Astrocyte of the hippocampus (primary cell): ENCODE data around the gene KCNH2.

ENCODE experiments used
- DNase-seq: peaks from one replicate; pipeline ENCODE4 v3.0.0; 2011; ENCODE audit warnings: low read depth, low spot score

Gene KCNH2

DNA sequence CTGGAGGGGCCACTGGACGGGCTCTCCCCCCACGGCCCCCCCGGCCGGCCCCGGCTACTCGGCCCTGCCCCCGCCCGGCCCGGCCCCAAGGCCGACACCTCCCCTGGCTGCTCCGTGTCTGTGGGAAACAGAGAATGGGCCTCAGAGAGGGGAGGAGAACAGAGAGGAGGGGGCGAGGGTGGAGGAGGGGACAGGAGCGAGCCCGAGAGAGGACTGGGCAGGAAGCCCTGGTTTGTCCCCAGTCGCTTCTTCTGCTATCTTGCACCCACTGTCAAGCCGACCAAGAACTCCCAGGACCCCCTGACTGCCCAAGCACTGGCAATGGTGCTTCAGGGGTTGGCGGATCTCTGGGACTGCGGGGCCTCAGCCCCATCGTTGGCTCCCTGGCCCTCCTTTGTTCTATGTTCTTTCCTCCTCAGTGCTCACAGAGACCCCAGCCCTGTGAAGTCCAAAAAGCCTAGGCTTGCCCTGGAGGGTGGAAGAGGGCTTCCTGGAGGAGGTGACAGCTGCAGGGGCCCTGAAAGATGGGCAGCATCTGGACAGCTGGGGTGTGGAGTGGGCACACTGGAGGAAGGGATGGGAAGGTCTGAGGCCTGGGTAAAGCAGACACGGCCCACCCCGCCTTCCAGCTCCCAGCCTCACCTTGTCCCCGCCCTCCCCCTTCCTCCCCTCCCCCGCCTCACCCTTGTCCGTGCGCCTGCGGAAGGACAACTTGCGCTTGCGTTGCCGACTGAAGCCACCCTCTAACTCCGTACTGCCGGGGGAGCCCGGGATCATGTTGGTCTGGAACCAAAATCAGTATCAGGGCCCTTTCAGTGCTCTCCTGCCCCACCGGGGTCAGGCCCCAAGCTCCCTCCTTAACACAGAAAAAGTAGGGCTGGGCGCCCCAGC lies 30.1 kb downstream of the KCNH2 start:
- DNase-seq: no peak

DNA sequence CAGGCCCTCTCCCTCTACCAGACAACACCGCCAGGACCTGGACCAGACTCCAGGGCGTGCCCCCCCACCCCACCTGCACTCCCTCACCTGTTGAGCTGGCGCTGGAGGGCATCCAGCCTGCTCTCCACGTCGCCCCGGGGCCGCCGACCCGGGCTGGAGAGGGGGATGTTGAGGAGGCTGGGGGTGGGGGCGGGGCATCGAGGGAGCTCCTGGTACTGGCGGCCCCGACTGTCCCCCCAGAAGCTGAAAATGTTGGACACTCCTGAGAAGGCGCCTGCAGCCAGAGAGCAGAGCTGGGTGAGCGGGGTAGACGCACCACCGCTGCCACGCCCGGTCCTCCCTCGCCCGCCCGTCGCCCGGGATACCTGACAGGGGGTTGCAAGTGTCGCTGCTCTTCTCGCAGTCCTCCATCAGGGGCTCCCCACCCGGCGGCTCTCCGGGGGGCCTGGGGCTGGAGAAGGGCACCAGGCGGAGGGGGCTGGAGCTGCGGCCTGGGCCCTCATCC lies 30.8 kb downstream of the KCNH2 start:
- DNase-seq: no peak

DNA sequence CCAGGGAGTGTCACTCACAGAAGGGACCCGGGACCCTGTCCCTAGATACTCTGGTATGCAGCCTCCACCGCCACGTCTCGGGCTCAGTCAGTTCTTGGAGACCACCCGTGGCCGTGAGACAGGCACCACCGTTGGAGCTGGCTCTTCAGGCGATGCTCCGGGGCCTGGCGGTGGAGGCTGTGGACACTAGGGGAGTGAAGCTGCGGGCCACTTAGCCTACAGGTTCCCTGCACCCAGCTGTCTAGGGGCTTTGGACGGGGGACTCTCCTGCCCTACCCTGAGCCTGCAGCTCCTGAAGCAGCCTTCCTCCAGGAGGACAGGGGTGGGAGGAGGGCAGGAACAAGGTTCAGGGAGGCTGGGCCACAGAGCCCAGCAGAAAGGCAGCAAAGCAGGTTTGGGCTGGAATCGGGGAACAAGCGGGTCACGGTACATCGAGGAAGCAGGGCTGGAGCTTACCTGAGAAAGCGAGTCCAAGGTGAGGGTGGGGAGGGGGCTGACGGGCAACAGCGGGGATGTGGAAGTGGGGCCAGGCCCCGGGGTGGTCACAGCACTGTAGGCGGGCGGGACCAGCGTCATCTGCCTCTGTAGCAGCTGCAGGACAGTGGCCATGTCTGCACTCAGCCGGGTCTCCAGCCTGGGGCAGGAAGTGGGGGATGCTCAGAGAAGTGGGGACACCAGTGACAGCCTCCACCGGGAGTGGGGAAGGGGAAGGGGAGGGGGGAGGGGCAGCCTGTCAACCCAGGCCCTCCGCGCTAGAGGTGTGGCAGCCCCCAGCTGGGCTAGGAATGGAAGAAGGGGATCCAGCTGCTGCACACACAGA lies 31.5 kb downstream of the KCNH2 start:
- no peak for DNase-seq

DNA sequence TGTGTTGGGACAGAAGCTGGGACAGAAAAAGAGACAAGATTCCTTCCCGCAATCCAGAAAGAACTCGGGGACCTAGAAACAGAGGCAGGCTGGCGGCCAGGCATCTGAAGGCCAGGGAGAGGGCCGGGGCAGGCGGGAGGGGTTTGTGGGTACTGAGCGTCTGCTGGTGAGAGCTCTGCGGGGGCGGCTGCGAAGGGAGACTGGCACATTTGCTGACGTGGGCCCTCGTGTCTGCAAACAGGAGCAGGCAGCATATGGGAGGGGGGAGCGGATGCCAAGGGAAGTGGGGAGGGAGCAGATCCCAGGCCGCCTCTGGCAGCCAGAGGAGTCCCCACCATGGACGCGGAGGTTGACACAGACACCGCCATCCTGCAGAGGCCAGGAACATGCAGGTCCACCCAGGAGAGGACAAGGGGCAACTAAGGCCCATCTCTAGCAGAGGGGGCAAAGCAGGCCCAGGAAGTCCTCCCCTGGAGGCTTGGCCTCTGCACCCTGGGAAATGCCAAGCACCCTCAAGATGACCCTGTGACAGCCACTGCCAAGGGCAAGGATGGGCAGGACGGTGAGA lies 32.2 kb downstream of the KCNH2 start:
- peak; percentile 60 for DNase-seq

DNA sequence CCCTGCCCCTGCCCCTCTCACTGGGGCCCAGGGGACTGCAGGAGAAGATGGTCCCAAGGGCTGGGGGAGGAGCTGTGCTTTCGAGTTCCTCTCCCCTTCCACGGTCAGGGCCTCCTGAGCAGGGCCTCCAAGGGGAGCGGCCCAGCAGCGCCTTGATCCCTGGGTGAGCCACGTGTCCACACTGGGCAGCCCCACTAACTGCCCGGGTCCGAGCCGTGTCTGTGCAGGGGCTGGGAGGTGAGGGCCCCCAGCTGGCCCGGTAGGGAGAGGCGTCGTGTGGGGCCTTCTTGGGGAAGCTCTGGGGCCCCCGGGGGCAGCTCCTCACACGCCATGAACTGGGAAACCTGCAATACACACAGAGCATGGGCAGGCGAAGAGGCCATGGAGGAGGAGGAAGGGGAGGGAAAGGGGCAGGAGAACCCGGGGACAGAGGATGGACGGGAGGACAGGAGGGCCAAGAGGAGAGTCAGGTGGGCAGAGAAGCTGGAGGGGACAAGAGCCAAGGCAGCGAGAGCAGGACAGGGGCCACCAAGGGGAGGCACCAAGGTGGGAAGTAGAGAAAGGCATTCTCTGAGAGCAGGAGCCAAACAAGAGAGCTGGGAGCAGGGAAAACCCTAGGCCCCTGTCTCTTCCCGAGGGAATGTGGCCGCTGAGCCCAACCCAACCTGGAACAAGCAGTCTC lies 32.8 kb downstream of the KCNH2 start:
- DNase-seq: no peak

DNA sequence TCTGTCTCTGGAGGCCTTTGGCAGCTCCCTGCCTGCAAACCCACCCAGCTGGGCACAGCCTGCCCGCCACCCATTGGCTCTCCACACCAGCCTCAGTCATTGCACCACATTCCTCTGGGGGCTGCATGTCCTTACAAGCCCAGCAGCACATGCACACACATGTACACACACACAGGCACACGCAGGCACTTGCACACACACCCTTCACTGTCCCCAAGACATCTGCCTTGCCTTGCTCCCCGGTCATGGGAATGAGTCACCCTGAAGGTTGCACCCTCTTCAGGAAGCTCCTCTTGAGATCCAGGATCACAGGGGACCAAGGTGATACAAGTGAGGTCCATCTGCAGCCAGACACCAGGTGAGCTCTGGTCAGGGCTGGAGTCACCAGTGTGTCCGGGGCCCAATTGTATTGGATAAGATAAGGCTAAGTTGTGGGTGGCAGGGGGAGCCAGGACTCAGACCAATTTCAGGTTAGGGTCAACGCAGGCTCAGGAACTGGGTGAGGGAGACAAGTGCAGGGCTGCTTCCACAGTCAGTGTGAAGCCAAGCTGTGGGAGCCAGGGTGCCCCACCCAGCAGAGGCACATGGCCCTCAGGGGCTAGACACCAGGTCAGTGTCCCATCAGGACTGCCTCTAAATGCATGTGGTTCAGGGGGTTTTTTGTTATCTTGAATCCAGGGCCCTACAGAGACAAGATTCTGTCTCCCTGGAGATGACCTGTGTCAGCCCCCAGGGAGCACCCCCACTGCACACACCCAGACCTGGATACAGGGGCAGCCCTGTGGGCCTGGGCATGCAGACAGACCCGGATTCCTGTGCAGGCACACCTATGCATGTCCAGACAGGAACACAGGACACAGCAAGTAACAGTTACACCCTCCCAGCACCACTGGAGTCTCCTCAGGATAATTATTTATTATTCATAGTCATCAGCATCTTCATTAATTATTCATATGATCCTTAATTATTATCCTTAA lies 33.8 kb downstream of the KCNH2 start:
- DNase-seq: no peak

DNA sequence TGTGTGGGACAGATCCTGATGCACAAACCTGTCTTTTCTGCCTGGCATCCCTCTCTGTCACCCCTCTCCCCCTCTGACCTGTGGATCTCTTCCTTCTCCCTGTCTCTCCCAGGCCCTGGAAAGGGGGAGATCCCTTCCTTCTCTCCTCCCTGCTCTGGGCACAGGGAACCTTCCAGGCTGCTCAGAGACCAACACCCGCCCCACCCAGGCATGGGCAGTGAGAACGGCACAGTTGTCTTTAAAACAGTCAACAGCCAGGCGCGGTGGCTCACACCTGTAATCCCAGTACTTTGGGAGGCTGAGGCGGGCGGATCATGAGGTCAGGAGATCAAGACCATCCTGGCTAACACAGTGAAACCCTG lies 34.7 kb downstream of the KCNH2 start:
- DNase-seq: no peak

DNA sequence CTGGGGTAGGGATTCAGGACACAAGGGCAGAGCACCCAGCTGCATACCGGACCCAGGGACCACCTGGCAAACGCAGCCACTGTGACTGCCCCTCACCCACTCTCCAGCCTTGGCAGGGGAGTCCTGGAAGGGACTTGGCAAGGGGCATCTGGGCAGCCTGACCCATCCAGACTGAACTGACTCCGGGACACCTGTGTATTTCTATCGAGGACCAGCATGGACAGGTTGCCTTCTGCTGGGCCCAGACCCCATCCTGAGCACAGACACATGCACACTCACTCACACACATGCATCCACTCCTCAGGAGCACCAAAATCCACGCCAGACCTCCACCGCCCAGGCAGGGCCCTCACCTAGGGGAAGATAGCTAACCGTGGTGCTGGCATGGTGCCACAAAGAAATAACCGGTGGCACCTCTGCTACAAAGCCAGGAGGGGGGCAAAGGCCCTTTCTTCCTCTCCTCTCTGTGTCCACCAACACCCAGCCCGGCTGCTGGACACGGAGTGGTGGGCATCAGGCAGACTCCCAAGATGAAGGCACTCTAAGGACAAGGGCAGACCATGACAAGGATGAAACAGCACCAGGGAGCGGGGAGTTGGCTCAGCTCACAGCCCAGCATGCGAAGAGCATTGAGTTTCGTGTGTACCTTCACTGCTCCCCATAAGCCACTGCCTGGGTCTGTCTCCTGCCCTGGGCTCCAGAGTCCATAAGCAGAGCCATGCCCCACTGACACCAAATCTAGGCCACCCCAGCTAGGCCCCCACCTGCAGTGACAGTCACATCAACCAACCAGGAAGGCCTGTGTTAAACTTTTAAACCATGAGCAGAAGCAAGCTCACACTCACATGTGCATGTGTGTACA lies 35.3 kb downstream of the KCNH2 start:
- DNase-seq: no peak

DNA sequence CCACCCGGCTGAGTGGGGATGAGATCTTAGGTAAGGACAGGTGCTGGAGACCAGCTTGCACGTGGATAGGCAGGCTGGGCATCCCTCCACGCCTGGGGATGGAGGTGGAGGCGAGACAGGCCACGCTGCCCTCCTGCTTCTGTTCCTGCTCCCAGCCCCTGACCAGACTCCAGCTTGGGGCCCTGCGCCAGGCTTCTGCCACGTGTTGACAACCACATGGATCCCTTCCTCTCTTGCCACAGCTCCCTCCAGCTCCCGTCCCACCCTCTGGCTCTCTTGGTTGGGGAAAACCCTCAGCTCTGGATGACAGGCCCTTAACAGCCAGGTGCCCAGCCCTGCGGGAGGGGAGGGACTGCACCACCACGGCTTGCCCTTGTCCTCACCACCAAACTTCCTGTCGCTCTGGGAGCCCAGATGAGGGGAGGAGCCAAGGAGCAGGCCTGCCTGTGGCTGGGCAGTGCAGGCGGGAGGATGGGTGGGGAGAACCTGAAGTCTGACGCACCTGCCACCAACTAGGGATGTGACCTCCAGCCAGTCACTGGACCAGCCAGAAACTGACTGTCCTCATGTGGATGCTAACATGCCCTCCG lies 36.0 kb downstream of the KCNH2 start:
- no peak for DNase-seq

DNA sequence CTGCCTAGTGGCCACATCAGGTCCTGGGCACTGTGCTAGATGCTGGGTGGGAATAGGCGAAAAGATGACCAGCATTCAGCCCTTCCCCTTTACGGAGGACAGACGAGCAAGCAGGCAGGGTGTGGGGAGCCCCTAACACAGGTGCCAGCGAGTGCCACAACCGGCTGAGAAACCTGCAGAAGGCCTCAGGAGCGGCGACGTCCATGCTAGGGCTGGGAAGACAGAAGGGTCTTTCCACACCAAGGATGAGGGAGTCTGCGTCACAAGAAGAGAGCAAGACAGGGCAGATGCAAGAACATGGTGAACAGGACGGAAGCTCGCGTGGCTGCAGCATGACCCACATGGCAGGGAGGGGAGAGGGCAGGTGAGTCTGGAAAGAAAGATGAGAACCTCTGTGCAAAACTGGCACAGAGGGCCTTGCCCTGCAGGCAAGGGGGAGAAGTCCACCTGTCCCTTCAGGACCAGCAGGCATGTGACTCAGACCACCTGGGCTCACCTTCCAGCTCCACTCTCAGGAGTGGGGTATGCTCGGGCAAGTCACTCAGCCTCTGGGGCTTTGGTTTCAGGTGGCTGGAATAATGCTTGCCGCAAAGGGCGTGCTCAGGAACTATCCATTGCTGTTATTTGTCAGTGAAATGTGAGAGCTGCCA lies 36.6 kb downstream of the KCNH2 start:
- no peak for DNase-seq

DNA sequence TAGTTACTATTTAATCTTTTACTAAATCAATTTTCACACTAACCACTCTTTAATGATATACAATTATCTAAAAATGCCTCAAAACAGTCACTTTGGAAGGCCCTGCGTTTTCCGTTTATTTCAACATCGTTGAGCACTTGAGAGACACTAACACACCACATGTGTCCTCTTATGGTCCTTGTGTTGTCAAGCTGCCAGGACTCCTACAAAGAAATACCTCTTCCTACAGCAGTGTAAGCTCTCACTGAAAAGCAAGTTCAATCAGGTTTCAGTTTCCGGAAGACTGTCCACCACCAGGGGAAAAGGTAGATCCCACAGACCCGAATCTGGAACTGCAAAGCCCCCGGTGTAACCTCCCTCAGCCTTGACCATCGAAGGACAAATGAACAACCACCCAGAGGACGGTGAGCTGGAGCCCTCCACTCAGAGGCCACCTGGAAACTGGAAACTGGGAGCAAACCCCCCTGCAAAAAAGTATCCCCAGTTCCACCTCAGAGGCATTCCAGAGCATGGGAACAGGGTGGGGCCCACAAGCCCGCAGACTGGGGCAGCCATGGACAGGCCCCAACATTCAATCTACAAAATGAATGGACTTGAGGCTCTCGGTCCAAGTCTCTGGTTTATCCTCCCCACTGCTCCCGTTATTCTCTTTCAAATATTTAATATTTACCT lies 37.6 kb downstream of the KCNH2 start:
- DNase-seq: no peak

DNA sequence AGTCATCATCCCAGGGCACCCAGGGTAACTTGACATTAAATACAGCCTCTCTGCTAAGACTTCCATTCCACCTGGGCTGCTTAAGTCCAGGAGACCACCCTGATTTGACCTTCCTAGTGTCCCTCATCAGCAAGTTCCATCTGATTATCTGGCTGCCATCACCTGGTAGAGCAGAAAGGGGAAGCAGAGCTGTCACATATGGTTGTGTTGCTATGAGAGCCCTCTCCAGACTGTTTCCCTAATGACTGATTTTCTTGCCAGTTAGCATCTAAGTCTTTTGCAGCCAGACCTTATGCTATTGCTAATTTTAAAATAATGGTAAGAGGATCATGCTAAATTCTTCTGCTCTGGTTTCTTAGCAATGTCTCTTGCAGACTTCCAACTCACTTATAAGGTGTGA lies 38.7 kb downstream of the KCNH2 start:
- no peak for DNase-seq

DNA sequence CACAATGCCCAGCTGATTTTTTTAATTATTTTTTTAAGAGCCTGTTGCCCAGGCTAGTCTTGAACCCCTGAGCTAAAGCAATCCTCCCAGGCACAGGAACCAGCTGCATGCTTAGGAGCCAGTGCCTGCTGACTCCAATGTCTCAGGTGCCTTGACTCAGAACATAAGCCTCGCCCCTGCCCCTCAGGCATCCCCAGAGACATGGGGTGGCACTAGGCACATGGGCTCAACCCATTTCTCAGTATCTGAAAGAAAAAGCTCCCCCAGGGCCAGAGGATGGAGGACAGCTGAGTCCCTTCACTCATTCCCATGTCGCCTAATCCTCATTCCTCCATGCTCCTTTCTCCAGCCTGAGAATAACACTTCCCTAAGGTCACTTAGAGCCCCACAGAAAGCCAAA lies 39.1 kb downstream of the KCNH2 start:
- DNase-seq: no peak

DNA sequence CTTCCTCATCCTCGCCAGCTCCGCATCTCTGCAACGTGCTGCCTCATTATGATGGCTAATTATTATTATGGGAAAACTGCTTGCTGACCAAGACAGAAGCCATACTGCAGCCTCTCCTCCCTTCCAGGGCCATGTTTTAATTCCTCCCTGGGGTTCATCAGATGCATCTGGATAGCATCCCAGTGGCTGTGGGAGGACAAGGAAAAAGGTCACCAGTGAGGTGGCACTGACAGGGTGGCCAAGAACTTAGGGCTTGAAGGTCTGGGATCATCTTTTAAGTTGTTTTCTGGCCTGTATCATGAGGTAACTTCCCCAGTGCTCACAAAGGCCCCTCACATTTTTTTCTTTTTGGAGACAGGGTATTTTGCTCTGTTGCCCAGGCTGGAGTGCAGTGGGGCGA lies 39.6 kb downstream of the KCNH2 start:
- no peak for DNase-seq

DNA sequence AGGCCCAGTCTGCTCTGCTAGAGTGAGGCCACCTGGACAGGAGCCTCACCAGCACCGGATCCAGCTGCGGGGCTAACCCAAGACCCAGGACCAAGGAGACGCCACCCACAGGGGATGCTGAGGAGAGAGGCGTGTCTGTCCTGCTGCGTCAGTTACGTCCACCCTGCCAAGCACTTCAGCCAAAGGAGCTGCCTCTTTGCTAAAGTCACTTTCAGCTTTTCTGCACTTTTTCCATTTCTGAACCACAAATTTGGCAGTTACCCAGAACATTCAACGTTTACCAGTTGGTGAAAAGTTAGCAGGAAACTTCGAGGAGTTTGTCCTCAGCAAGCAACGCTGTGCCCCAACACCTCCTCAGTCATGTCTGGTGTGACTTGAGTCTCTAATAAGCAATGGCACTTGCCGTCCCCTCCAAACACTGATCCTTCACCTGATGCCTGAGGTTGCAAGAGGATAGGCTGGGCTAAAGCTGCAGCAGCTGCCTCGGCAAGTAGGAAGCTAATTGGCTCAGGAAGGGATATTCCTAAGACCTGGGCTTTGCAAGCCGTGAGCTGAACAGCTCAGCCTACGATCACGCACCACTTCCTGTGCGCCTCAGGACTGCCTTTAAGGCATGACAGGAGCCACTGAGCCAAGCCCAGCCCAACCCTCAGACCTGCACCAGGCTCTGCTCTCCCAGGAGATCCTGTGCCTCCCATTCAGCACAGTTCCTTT lies 40.1 kb downstream of the KCNH2 start:
- peak; percentile 78 for DNase-seq

DNA sequence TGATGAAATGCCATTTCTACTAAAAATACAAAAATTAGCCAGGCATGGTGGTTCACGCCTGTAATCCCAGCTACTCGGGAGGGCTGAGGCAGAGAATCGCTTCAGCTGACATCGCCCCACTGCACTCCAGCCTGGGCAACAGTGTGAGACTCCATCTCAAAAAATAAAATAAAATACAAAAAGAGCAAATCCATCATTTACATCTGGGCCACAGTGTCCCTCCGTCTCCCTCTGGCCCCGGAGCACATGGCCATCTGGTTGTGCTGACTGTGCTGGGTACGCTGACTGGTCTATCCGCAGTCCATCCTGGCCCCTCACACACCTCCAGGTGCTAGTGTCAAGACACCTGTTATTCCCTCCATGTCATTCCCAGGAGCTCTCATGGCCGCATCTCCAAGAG lies 42.1 kb downstream of the KCNH2 start:
- no peak for DNase-seq

DNA sequence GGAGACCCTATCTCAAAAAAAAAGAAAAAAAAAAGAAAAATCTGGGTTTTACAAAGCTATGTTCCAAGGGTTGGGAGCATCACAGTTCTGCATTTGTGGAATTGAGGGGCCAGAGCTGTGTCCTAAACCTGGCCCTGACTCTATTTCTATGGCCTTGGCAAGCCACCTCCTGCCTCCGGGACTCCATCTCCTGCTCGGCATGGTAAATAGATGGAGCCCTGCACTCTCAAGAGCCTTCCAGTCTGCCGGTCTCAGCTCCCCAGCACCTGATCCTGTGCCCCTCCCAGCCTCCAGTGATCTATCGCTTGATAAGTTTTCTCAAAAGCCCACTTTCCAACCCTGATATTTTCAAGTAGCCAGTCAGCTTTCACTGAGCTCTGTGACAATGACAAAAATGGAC lies 43.0 kb downstream of the KCNH2 start:
- no peak for DNase-seq
